Tibial nerve (tissue), 4 donors: Measurements from ENCODE around the gene MCRS1. TPM values are rescaled to one million over a fixed set of nuclear protein-coding genes. Genes with fewer than 3 reads are reported as not detected.

Experiments
- DNase-seq, 2 donors: peaks; one replicate each; pipeline ENCODE4 v3.0.0-alpha.2; 2019; ENCODE audit warnings: low spot score in 2 of 2
- H3K27ac ChIP-seq, 4 donors: fragments of 200-600 bp; sonication (generic) in 3 of 4; one replicate each; pipeline ENCODE4 v1.5.1; 2017 to 2019; ENCODE audit warnings: mild to moderate bottlenecking in 1 of 4
- H3K27me3 ChIP-seq, 2 donors: fragments of 200-600 bp; sonication (generic) in 1 of 2; one replicate each; pipeline versions ENCODE4 v1.5.1 to v1.6.0; 2017 to 2019
- H3K36me3 ChIP-seq, 3 donors: fragments of 200-600 bp; sonication (generic); one replicate each; pipeline ENCODE4 v1.5.1; 2018 to 2019
- H3K4me1 ChIP-seq, 4 donors: fragments of 200-600 bp; sonication (generic) in 3 of 4; one replicate each; pipeline ENCODE4 v1.5.1; 2017 to 2019
- H3K4me3 ChIP-seq, 4 donors: fragments of 200-600 bp; sonication (generic) in 3 of 4; one replicate each; pipeline ENCODE4 v1.5.1; 2017 to 2019; ENCODE audit warnings: mild to moderate bottlenecking in 1 of 4, moderate library complexity in 1 of 4
- H3K9me3 ChIP-seq, 4 donors: fragments of 200-600 bp; sonication (generic) in 3 of 4; one replicate each; pipeline ENCODE4 v1.5.1; 2017 to 2019
- EP300 ChIP-seq, 2 donors: sonication (generic); formaldehyde crosslinking; IDR thresholded peaks; one replicate each; pipeline ENCODE4 v1.6.1; 2017; ENCODE audit warnings: antibody characterized with exemption in 2 of 2, mild to moderate bottlenecking in 1 of 2
- POLR2A ChIP-seq, 2 donors: fragments of 450-650 bp; IDR thresholded peaks; one replicate each; pipeline ENCODE4 v1.6.1; 2017; ENCODE audit warnings: antibody characterized with exemption in 2 of 2, mild to moderate bottlenecking in 2 of 2, moderate library complexity in 2 of 2
- WGBS, 2 donors: methylation state at CpG; one replicate each; pipeline ENCODE4 v1.1.5; 2018; 5-methylcytosine and 5-hydroxymethylcytosine counted together
- total RNA-seq, 4 donors: library from RNA; depleted of rRNA; stranded (reverse); fragments of >200 nt; gene quantifications; one replicate each; pipeline ENCODE4 v1.1.0, GENCODE V29; 2016
- TF ChIP-seq, protein P1 (sequence below), 5 experiments: fragments of 200-600 bp in 3 of 5; fragments of 450-650 bp in 2 of 5; sonication (generic) in 3 of 5; IDR thresholded peaks; one replicate each; pipeline ENCODE4 v1.5.1; 2016 to 2019; ENCODE audit warnings: antibody characterized with exemption in 5 of 5, mild to moderate bottlenecking in 3 of 5, moderate library complexity in 2 of 5

Gene MCRS1
- total RNA-seq, 4 donors from 2014 or later: 42.0 to 67.2 (median 64.5) TPM

DNA sequence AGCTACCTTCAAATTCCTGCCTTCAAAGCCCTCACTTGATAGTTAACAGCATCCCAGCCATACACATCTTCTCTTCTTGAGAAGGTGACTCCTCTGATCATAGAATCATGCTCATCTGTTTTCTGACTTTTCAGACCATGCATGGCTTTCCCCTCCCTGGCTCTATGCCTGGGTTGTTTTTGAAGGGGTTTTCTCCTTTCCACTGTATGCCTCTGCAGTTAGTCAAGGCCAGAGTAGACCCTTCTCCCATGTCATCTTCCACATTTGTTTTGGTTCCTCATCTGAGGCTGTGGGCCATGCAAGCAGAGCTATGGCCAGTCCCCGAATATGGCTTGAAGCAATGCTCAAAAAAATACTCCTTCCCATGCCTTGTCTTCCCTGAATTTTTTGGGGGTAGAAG, 14.3 kb upstream of the MCRS1 start:
- peaks cover 0 to 59% (median 12%) of the 10 kb centered on the region in 4 donors for H3K4me1 ChIP-seq
- no peaks in the 10 kb centered on the region for H3K27me3 ChIP-seq
- no peak overlapping the region for H3K27ac ChIP-seq
- H3K9me3 ChIP-seq: no peaks in the 10 kb centered on the region
- WGBS, 2 donors: 63 to 88% methylated on average over 1 of the region's 1 CpG
- TF ChIP-seq, protein P1, sequence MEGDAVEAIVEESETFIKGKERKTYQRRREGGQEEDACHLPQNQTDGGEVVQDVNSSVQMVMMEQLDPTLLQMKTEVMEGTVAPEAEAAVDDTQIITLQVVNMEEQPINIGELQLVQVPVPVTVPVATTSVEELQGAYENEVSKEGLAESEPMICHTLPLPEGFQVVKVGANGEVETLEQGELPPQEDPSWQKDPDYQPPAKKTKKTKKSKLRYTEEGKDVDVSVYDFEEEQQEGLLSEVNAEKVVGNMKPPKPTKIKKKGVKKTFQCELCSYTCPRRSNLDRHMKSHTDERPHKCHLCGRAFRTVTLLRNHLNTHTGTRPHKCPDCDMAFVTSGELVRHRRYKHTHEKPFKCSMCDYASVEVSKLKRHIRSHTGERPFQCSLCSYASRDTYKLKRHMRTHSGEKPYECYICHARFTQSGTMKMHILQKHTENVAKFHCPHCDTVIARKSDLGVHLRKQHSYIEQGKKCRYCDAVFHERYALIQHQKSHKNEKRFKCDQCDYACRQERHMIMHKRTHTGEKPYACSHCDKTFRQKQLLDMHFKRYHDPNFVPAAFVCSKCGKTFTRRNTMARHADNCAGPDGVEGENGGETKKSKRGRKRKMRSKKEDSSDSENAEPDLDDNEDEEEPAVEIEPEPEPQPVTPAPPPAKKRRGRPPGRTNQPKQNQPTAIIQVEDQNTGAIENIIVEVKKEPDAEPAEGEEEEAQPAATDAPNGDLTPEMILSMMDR (IDR thresholded peaks at IDR 0.05): no peak
- TF ChIP-seq POLR2A (IDR thresholded peaks at IDR 0.05) (no peak), EP300 (IDR thresholded peaks at IDR 0.05) (no peak)
- no peak overlapping the region for H3K4me3 ChIP-seq
- H3K36me3 ChIP-seq: peaks cover 0 to 30% (median 0%) of the 10 kb centered on the region in 3 donors
- DNase-seq: no peak

DNA sequence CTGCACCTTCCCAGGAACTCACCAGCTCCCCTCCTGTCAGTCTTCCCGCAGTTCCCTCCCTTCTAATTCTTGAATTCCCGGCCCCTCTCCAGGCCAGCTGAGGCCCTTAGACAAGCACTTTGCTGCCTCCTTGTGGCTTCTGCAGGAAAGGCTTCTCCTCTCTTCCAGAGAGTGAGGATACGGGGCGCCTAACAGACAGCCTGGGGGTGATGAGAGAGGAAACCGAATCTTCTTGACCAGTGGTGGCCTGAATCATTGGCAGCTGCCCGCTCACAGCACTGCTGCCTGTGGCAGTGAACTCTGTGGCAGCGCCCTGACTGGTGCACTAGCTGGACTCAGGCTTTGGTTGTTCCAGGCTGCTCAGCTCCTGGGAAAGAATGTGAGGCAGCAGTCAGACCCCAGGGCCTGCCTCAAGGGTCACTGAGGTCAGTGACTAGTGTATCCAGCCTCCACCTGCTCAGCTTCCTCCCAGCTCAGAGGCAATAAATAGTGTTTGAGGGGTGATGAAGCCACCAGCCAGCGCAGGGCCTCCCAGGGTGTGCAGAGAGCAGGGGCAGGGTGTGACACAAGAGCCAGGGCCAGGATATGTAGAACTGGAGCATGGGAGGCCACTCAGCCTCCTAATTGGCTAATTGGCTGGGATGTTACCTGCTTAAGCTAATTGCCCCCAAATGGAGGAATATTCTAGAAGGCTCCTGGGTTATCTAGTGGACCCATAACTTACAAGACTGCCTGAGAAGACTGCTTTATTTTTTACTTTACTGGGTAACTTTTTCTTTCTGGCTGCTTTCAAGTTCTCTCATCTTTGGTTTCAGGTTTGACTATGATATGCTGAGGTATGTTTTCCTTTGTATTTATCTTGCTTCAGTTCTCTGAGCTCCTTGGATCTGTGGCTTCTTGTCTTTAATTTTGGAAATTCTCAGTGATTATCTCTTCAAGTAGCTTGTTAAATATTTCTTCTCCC, 12.9 kb upstream of the MCRS1 start:
- peak; percentile 52 to 78 for DNase-seq
- 28 to 35% methylated on average over 6 to 8 of the region's 8 CpGs for WGBS, 2 donors
- Histone ChIP-seq H3K27ac (peak overlapping the region in 1 of 4 donors; percentile 5), H3K36me3 (peaks cover 0 to 33% (median 0%) of the 10 kb centered on the region in 3 donors), H3K4me3 (no peak overlapping the region), H3K4me1 (peaks cover 0 to 52% (median 10%) of the 10 kb centered on the region in 4 donors), H3K27me3 (no peaks in the 10 kb centered on the region), H3K9me3 (no peaks in the 10 kb centered on the region)
- TF ChIP-seq, protein P1 (IDR thresholded peaks at IDR 0.05): peak; percentile 69 to 78 (median 73)
- TF ChIP-seq POLR2A (IDR thresholded peaks at IDR 0.05) (no peak), EP300 (IDR thresholded peaks at IDR 0.05) (no peak)

DNA sequence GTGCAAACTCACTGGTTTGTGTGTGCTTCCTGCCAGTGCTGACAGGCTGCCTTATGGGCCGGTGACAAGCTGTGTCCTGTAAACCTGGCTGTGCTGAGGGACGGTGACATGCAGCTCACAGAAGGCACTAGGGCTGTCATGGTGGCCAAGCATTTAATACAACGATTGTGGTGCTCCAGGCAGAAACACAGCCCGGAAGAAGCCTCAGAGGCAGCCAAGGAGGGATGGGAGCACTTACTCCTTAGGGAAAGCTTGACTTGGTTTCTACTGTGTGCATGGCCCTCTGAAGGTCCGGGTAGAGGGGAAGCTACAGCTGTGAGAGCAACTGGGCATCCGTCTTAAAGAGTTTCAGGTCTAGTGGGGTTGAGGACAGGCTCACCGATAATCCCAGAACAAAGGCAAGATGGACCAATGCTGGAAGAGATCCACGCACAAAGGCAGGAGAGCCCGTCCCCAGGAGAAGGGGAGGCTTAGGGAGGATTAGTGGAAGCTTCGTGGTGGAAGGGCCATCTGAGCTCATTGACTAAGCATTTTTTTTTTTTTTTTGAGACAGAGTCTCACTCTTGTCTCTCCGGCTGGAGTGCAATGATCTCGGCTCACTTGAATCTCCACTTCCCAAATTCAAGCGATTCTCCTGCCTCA, 10.7 kb upstream of the MCRS1 start:
- H3K4me3 ChIP-seq: no peak overlapping the region
- TF ChIP-seq POLR2A (IDR thresholded peaks at IDR 0.05): no peak
- no peak for TF ChIP-seq EP300 (IDR thresholded peaks at IDR 0.05)
- TF ChIP-seq, protein P1 (IDR thresholded peaks at IDR 0.05): no peak
- no peaks in the 10 kb centered on the region for H3K9me3 ChIP-seq
- no peak overlapping the region for H3K27ac ChIP-seq
- H3K4me1 ChIP-seq: peaks cover 0 to 36% (median 8%) of the 10 kb centered on the region in 4 donors
- H3K27me3 ChIP-seq: no peaks in the 10 kb centered on the region
- WGBS, 2 donors: 84 to 85% methylated on average over 13 of the region's 13 CpGs
- H3K36me3 ChIP-seq: peaks cover 0 to 45% (median 0%) of the 10 kb centered on the region in 3 donors
- no peak for DNase-seq

DNA sequence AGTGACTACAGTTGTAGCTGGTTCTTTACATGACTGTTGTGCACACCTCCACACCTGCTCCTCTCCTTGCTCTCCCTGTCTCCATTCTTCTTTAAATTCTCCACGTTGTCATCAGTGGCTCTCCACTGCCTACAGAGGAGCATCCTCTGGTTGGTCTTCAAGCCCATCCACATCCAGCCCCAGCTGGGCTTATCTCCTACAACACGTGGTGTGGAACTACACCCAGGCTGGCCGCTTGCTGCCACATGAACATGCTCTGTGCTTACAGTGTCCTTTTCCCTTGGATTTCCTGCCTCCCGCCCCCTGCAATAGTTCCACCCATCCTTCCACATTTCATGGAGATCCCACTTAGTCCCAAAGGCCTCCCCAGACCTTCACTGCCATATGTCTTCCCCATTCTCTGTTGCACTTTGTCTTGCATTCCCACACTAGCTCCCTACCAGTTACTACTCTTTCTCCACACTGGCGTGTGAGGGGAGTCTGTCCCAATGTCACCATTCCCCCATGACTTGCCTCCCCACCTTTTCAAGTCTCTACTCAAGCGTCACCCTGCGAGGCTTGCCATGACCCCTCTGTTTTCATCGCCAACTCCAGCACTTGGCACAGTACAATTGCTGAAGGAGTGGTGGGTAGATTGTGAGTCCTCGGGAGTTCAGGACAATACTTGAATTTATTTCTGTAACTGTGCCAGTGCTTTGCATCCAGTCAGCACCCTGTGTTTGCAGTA, 9.8 kb upstream of the MCRS1 start:
- peaks cover 0 to 27% (median 7%) of the 10 kb centered on the region in 4 donors for H3K4me1 ChIP-seq
- TF ChIP-seq, protein P1 (IDR thresholded peaks at IDR 0.05): no peak
- no peak for TF ChIP-seq EP300 (IDR thresholded peaks at IDR 0.05)
- no peak for TF ChIP-seq POLR2A (IDR thresholded peaks at IDR 0.05)
- WGBS, 2 donors: 69 to 80% methylated on average over 9 of the region's 9 CpGs
- no peak overlapping the region for H3K27ac ChIP-seq
- no peak overlapping the region for H3K4me3 ChIP-seq
- H3K27me3 ChIP-seq: no peaks in the 10 kb centered on the region
- no peaks in the 10 kb centered on the region for H3K9me3 ChIP-seq
- DNase-seq: no peak
- peaks cover 0 to 45% (median 0%) of the 10 kb centered on the region in 3 donors for H3K36me3 ChIP-seq
